IPS DF 6.9 (cell line): ENCODE results near the gene P2RY12.

Experiments
- DNase-seq: peaks from one replicate; pipeline ENCODE4 v3.0.0-alpha.2; 2013; ENCODE audit warnings: low read depth, low spot score
- H3K27ac ChIP-seq: one replicate; pipeline ENCODE4 v1.5.1; 2013; ENCODE audit warnings: low read length, control low read depth
- H3K27me3 ChIP-seq: 2 replicates; pipeline ENCODE4 v1.6.1; 2013; ENCODE audit warnings: mild to moderate bottlenecking, low read length; ENCODE audit not compliant: control insufficient read depth, insufficient read depth
- H3K36me3 ChIP-seq: 2 replicates; pipeline ENCODE4 v1.6.1; 2013; ENCODE audit warnings: low read length; ENCODE audit not compliant: control insufficient read depth, insufficient read depth
- H3K4me1 ChIP-seq: 2 replicates; pipeline ENCODE4 v1.6.1; 2013; ENCODE audit warnings: low read length; ENCODE audit not compliant: control insufficient read depth, insufficient read depth
- H3K4me3 ChIP-seq: 2 replicates; pipeline ENCODE4 v1.5.1; 2013; ENCODE audit warnings: mild to moderate bottlenecking, low read length
- H3K9me3 ChIP-seq: 2 replicates; pipeline ENCODE4 v1.6.1; 2013; ENCODE audit warnings: low read length, inconsistent platforms; ENCODE audit not compliant: control insufficient read depth, insufficient read depth
- WGBS: extraction: QIAGEN DNeasy Blood & Tissue Kit; methylation state at CpG from one replicate; pipeline ENCODE4 v1.1.7; 2013; ENCODE audit warnings: mixed read lengths, missing lambda C conversion rate; ENCODE audit not compliant: insufficient read length, insufficient coverage; 5-methylcytosine and 5-hydroxymethylcytosine counted together

The P2RY12 gene

DNA sequence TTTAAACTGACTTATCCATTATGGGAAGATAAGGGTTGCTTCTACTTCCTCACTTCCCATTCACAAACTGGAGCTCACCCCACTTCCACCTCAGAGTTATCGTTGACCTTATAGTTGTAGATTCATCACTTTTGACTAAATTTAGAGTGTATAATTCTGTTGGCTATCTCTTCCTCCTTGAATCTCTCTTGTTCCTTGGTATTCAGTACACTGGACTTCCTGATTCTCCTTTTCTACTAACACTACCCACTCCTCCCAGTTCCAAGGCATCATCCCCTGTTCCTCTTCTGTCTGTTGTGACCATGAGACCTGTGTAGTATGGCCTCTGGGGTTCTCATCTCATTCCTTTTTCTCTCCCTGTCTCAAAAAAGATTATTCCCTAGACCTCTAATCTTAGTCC is 62.0 kb downstream of the P2RY12 start:
- H3K27ac ChIP-seq: no peak overlapping the region
- no peaks in the 10 kb centered on the region for H3K4me1 ChIP-seq
- no peak overlapping the region for H3K4me3 ChIP-seq
- no peaks in the 10 kb centered on the region for H3K9me3 ChIP-seq
- WGBS: no CpG with 5 or more reads among the region's 1 CpG
- H3K27me3 ChIP-seq: no peaks in the 10 kb centered on the region
- DNase-seq: no peak
- H3K36me3 ChIP-seq: no peaks in the 10 kb centered on the region

DNA sequence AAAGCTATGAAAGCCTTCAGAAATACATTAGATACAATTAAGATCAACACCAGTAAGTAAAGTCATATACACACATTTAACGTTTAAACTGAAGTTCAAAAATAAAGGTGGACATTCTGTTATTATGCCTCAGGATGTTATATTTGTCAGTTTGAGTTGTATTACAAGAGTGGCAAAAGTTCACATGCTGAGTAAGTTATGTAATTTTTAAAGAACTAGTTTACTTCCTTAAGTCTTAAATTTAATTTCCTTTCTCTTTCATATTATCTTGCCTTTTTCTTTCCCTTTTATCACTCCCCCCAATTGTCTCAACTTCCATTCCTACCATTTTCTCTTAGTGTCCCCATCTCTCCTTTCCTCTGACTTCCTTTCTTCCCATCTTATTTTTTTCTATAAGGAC is 63.0 kb downstream of the P2RY12 start:
- Histone ChIP-seq H3K36me3 (no peaks in the 10 kb centered on the region), H3K27me3 (no peaks in the 10 kb centered on the region), H3K9me3 (no peaks in the 10 kb centered on the region), H3K27ac (no peak overlapping the region), H3K4me1 (peaks cover 2% of the 10 kb centered on the region), H3K4me3 (no peak overlapping the region)
- no peak for DNase-seq
- WGBS: no CpG with 5 or more reads among the region's 1 CpG

DNA sequence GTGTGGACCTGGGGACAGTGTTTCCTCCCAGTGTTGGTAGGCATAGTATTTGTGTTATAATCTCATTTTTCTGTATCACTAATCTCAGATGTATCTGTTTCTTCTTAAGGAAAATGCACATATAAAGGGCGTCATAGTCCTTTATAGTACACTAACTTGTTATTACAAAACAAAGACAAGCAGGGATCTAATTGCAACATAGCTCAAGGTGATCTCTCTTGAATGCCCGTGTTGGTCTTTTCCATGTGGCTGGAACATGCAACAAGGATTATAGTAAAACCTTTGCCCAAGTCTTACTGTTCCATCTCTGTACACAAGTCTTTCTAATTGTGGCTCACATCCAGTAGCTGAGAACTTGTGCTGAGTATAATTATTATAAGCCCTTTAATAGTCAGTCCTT is 64.4 kb downstream of the P2RY12 start:
- Histone ChIP-seq H3K27ac (no peak overlapping the region), H3K36me3 (no peaks in the 10 kb centered on the region), H3K9me3 (no peaks in the 10 kb centered on the region), H3K4me1 (peaks cover 2% of the 10 kb centered on the region), H3K27me3 (no peaks in the 10 kb centered on the region), H3K4me3 (no peak overlapping the region)
- no peak for DNase-seq
- WGBS: no CpG with 5 or more reads among the region's 2 CpGs

DNA sequence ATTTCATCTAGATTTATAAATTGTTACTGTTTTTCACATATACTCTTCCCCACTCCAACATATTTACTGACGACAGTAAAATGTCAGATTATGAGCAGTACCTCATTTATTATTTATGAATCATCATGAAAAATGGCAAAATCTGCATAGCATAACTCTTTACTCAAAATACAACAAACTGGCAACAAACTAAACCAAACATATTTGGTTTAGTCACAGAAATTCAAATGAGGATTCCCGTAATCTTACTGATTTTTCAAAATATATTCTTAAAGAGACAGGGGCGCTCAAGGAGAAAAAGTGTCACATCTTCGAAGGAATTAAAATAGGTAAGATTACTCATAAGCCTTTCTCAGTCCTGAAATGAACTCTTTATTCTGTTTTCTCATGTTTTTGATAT is 64.9 kb downstream of the P2RY12 start:
- no peak for DNase-seq
- Histone ChIP-seq H3K27me3 (no peaks in the 10 kb centered on the region), H3K4me3 (no peak overlapping the region), H3K4me1 (peaks cover 2% of the 10 kb centered on the region), H3K9me3 (no peaks in the 10 kb centered on the region), H3K27ac (no peak overlapping the region), H3K36me3 (no peaks in the 10 kb centered on the region)
- WGBS: no CpG with 5 or more reads among the region's 4 CpGs

DNA sequence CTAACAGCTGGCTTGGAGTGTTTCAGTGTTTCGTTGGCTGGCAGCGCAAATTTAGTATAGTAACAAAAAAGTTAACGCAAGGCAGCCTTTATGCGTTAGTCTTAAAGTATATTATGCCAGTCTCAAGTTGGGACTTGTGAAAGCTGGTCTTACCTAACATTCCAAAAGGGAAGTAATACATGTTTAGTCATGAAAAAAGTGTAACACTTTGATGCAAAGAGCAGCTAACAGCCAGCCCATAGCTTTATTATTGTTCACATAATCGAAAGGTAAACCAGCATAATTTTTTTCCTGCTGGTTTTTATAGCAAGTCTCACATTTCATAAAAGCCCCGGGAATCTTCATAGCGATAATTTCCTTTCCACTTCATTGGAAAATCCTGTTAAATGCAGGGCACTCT is 65.6 kb downstream of the P2RY12 start:
- no peaks in the 10 kb centered on the region for H3K36me3 ChIP-seq
- H3K9me3 ChIP-seq: no peaks in the 10 kb centered on the region
- peaks cover 2% of the 10 kb centered on the region for H3K4me1 ChIP-seq
- no peak overlapping the region for H3K4me3 ChIP-seq
- no CpG with 5 or more reads among the region's 7 CpGs for WGBS
- H3K27me3 ChIP-seq: no peaks in the 10 kb centered on the region
- no peak overlapping the region for H3K27ac ChIP-seq
- DNase-seq: no peak

DNA sequence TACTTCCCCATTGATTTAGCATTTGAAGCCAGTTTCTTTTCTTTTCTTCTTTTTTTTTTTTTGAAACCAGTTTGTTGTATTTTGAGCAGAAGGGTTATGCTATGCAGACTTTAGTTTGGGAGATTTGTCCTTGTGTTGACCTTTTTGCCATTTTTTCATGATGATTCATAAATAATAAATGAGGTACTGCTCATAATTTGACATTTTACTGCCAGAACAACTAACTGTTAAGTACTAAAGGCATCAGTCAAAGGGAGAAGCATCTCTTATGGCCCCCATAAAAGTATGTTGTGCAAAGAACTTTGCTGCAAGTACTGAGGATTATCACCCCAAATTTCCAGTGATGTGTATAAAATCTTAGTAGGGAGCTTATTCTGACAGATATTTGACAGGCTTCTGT is 66.2 kb downstream of the P2RY12 start:
- H3K27ac ChIP-seq: no peak overlapping the region

DNA sequence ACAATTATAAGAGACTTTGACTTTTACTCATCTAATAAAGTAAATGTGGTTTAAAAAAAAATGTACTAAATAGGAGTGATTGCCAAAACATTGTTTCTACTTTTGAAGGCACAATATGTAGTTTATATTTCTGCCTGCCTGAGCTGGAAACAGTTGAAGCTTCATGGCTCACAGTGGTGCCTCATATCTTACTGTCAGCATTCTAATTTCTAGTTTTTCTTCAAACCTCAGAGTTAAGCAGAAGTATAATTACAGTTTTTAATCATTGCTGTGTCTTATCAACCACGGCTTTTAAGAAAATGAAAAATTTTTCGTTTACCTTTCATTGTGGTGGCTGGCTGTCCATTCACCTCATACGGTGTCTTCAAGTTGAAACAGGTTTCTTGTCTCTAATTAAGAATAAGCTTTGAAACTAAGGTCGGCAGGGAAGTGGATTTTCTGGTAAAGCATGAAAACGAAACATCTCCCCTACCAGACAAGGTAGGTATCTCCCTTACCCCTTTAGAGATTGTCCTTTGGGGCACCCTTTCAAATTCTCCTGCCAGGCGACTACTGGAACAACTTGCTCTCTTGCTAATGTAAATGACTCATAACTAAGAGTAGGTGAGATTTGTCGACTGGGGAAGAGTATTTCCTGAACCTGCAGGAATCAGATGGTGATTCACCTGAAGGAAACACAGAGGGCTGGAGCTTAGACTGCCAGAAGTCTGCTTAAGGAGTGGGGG is 68.1 kb downstream of the P2RY12 start, which contains the start of gene GPR87:
TSS of gene GPR87 (minus strand) at position 554 of the 725 bp plus-strand sequence. CDS start 16,720 bp downstream, outside the sequence.
- no peak within 1 kb of the TSS for H3K4me3 ChIP-seq
- H3K4me1 ChIP-seq: peaks cover 2% of the 10 kb centered on the region
- WGBS: no CpG with 5 or more reads among the region's 7 CpGs
- no peaks in the 10 kb centered on the region for H3K9me3 ChIP-seq
- no peaks in the 10 kb centered on the region for H3K36me3 ChIP-seq
- no peak within 1 kb of the TSS for H3K27ac ChIP-seq
- no peak for DNase-seq
- H3K27me3 ChIP-seq: no peaks in the 10 kb centered on the region

More for the DNA sequence above, 66.2 kb downstream of the P2RY12 start:
- Histone ChIP-seq H3K27me3 (no peaks in the 10 kb centered on the region), H3K36me3 (no peaks in the 10 kb centered on the region), H3K4me1 (peaks cover 2% of the 10 kb centered on the region), H3K4me3 (no peak overlapping the region), H3K9me3 (no peaks in the 10 kb centered on the region)
- no peak for DNase-seq

DNA sequence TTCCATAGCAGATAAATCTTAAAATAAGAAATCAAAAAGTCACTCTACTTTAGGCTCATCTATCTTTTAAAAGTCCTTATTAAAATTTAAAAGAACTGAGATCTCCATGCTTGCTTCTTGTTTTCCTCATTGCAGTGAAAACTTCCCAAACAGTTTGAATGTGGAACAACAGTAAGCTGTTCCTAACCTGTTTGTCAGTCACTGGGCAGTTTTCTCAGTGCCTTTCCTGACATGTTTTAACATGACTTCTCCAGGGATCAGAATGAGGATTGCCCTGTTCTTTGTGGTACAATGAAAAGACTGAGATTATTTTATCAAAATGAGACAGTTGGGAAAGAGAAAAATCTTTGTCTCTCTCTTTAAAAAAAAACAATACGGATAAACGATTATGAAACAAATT is 68.7 kb downstream of the P2RY12 start:
- Histone ChIP-seq H3K36me3 (no peaks in the 10 kb centered on the region), H3K27me3 (no peaks in the 10 kb centered on the region), H3K9me3 (no peaks in the 10 kb centered on the region), H3K4me1 (peaks cover 2% of the 10 kb centered on the region), H3K27ac (no peak overlapping the region), H3K4me3 (no peak overlapping the region)
- no CpG with 5 or more reads among the region's 2 CpGs for WGBS
- no peak for DNase-seq

DNA sequence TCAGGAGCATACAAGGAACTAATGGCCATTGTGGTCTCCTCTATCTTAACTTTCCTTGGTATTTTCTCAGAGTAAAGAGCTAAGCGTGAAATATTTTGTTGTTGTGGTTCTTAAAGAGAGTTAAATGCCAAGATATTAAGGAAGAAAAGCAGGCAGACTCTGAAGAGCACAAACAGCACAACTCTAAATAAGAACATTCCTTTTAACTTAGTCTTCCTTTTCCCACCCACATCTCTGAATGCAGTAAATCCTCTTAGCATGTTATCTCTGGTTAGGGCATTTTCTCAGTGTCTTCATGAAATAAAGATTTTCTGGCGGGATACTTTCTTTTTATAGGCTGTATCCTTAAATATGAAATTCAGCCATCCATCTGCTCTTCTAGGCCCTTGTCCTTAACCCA is 69.4 kb downstream of the P2RY12 start:
- DNase-seq: no peak
- no peak overlapping the region for H3K4me3 ChIP-seq
- H3K27ac ChIP-seq: no peak overlapping the region
- H3K27me3 ChIP-seq: no peaks in the 10 kb centered on the region
- H3K36me3 ChIP-seq: no peaks in the 10 kb centered on the region
- H3K4me1 ChIP-seq: peaks cover 2% of the 10 kb centered on the region
- no peaks in the 10 kb centered on the region for H3K9me3 ChIP-seq
- no CpG with 5 or more reads among the region's 2 CpGs for WGBS

DNA sequence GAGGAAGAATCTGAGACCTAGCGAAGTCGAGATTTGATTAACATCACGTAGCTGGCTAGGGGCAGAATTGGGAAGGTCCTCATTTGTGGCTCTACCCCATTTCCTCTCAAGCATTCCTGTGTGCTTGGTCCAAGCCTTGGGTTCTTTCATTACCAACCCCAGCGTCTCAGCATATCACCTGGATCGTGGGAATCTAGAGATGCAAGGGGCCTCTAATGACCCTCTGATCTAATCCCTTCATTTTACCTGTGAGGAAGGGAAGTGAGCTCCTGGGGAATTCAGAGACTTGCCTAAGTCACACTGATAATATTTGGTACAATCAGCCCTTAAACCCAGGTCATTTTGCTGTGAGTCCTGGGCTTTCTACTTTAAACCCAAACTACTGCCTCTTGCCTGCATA is 70.0 kb downstream of the P2RY12 start:
- Histone ChIP-seq H3K4me1 (peaks cover 2% of the 10 kb centered on the region), H3K36me3 (no peaks in the 10 kb centered on the region), H3K27me3 (no peaks in the 10 kb centered on the region), H3K4me3 (no peak overlapping the region), H3K27ac (no peak overlapping the region), H3K9me3 (no peaks in the 10 kb centered on the region)
- no CpG with 5 or more reads among the region's 5 CpGs for WGBS
- no peak for DNase-seq

DNA sequence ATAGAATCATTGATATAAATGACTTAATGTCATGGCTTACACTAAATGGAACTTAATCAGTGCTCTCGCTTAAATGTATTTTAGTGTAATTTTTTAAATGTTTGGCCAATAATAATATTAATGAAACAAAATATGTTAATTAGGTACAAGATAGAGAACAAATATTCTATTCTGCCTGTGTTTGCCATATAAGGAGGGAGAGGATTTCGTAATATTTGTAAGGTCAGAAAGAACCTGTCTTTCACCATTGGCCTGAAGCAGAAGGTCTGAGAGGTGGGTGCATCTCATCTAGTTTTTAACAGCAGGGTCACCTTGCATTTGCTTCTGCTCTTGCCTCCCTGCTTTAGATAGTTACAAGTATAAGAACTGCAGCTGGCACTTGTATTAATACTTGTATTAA is 70.4 kb downstream of the P2RY12 start:
- Histone ChIP-seq H3K36me3 (no peaks in the 10 kb centered on the region), H3K4me1 (peaks cover 2% of the 10 kb centered on the region), H3K27ac (no peak overlapping the region), H3K4me3 (no peak overlapping the region), H3K27me3 (no peaks in the 10 kb centered on the region), H3K9me3 (no peaks in the 10 kb centered on the region)
- no CpG with 5 or more reads among the region's 2 CpGs for WGBS
- no peak for DNase-seq
